Chondrocyte (in vitro differentiated cells): ENCODE results near the gene DOCK3. TPM values are rescaled to one million over a fixed set of nuclear protein-coding genes. Genes with fewer than 3 reads are reported as not detected.

Experiments
- DNase-seq: peaks from one replicate; pipeline ENCODE4 v3.0.0; 2021; ENCODE audit warnings: mixed read lengths, low spot score
- H3K27ac Mint-ChIP-seq: one replicate; pipeline ENCODE4 v1.8.0; 2021; ENCODE audit warnings: mild to moderate bottlenecking, moderate library complexity, mixed read lengths; ENCODE audit not compliant: unreplicated experiment
- H3K27me3 Mint-ChIP-seq: 2 replicates; pipeline ENCODE4 v1.8.0; 2021; ENCODE audit warnings: low read depth, mixed read lengths
- H3K36me3 Mint-ChIP-seq: 2 replicates; pipeline ENCODE4 v1.8.0; 2021; ENCODE audit warnings: low read depth, mixed read lengths
- H3K4me1 Mint-ChIP-seq: 2 replicates; pipeline ENCODE4 v1.8.0; 2021; ENCODE audit warnings: low read depth, mild to moderate bottlenecking, mixed read lengths
- H3K4me3 Mint-ChIP-seq: one replicate; pipeline ENCODE4 v1.8.0; 2021; ENCODE audit warnings: mild to moderate bottlenecking, moderate library complexity, mixed read lengths; ENCODE audit not compliant: unreplicated experiment
- H3K9me3 Mint-ChIP-seq: 2 replicates; pipeline ENCODE4 v1.8.0; 2021; ENCODE audit warnings: low read depth, mixed read lengths
- total RNA-seq: library from RNA; stranded (reverse); gene quantifications from 3 replicates; pipeline ENCODE4 v1.2.1, GENCODE V29; 2021
- TF ChIP-seq, protein P1 (sequence below): fragments of 200-600 bp; sonication (generic); IDR thresholded peaks from 2 replicates; pipeline ENCODE4 v1.5.0; 2021; ENCODE audit warnings: antibody characterized with exemption, mild to moderate bottlenecking, moderate library complexity

The DOCK3 gene
- total RNA-seq, 1 donor from 2014 or later = 0.25 TPM

GRCh38 chr3:51396401-51396800 is 721.7 kb downstream of the DOCK3 start:
- Mint-ChIP-seq H3K4me3 (no peak overlapping the region), H3K4me1 (peaks cover 42% of the 10 kb centered on the region), H3K27ac (no peak overlapping the region), H3K36me3 (peaks cover 21% of the 10 kb centered on the region), H3K27me3 (no peaks in the 10 kb centered on the region), H3K9me3 (no peaks in the 10 kb centered on the region)
- TF ChIP-seq, protein P1, sequence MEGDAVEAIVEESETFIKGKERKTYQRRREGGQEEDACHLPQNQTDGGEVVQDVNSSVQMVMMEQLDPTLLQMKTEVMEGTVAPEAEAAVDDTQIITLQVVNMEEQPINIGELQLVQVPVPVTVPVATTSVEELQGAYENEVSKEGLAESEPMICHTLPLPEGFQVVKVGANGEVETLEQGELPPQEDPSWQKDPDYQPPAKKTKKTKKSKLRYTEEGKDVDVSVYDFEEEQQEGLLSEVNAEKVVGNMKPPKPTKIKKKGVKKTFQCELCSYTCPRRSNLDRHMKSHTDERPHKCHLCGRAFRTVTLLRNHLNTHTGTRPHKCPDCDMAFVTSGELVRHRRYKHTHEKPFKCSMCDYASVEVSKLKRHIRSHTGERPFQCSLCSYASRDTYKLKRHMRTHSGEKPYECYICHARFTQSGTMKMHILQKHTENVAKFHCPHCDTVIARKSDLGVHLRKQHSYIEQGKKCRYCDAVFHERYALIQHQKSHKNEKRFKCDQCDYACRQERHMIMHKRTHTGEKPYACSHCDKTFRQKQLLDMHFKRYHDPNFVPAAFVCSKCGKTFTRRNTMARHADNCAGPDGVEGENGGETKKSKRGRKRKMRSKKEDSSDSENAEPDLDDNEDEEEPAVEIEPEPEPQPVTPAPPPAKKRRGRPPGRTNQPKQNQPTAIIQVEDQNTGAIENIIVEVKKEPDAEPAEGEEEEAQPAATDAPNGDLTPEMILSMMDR = no peak
- DNase-seq = no peak

DNA sequence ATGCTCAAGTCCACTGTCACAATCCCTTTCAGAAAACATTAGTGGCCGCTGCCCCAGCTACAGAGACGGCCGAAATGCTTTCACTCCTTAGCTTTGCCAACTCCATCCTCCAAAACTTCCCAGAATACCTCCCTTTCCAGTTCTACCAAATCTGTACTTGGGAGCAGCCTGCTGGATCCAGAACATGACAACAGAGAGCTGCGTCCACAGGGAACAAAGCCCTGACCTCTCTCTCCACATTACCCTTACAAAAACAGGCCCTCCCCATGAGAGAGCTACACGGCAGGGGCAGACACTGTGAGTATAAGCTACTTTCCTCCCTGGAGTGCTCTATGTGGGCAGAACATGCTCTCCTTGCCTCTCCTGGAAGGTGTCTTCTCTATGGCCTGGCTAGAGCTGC is 722.7 kb downstream of the DOCK3 start:
- DNase-seq = no peak
- Mint-ChIP-seq H3K27me3 (no peaks in the 10 kb centered on the region), H3K9me3 (no peaks in the 10 kb centered on the region), H3K27ac (peak overlapping the region; percentile 74), H3K4me3 (no peak overlapping the region), H3K4me1 (peaks cover 38% of the 10 kb centered on the region), H3K36me3 (peaks cover 23% of the 10 kb centered on the region)
- TF ChIP-seq, protein P1 = no peak

- Mint-ChIP-seq H3K36me3 (peaks cover 25% of the 10 kb centered on the region), H3K9me3 (no peaks in the 10 kb centered on the region), H3K27me3 (no peaks in the 10 kb centered on the region), H3K27ac (no peak overlapping the region), H3K4me1 (peaks cover 26% of the 10 kb centered on the region), H3K4me3 (no peak overlapping the region)
- no peak for DNase-seq
- TF ChIP-seq, protein P1 = no peak
Measured at GRCh38 chr3:51398595-51399310, 724.0 kb downstream of the DOCK3 start.

DNA sequence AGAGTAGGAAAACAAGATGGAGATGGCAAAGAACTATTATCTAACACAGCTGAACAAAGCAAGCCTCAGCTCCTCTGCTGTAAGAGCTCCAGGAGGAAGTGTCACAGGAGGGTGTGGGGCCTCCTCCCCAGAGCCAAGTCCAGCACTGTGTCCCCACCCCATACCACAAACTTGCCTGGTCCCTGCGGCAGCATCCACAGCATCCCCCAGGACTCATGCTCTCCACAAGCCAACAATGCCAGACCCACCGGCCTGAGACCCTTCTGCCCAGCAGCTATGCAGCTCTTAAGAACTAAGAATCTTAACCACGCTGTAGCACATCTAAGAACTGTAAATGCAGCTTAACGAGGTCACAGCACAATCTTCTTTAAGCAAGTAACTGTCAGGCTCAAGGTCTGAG is 725.4 kb downstream of the DOCK3 start:
- no peak overlapping the region for H3K4me3 Mint-ChIP-seq
- H3K36me3 Mint-ChIP-seq = peaks cover 16% of the 10 kb centered on the region
- no peaks in the 10 kb centered on the region for H3K27me3 Mint-ChIP-seq
- peak; percentile 61 for DNase-seq
- no peaks in the 10 kb centered on the region for H3K9me3 Mint-ChIP-seq
- peaks cover 12% of the 10 kb centered on the region for H3K4me1 Mint-ChIP-seq
- no peak overlapping the region for H3K27ac Mint-ChIP-seq
- TF ChIP-seq, protein P1 = no peak

GRCh38 chr3:51401735-51402134 is 727.0 kb downstream of the DOCK3 start:
- H3K27ac Mint-ChIP-seq = no peak overlapping the region
- TF ChIP-seq, protein P1 = no peak
- no peak for DNase-seq
- H3K9me3 Mint-ChIP-seq = no peaks in the 10 kb centered on the region
- H3K4me1 Mint-ChIP-seq = peaks cover 3% of the 10 kb centered on the region
- H3K36me3 Mint-ChIP-seq = peaks cover 11% of the 10 kb centered on the region
- H3K4me3 Mint-ChIP-seq = no peak overlapping the region
- H3K27me3 Mint-ChIP-seq = no peaks in the 10 kb centered on the region
